Measurements from ENCODE around the gene SUGCT.
"Not testable (repeated sequence)": the region's sequence is repeated elsewhere in the genome, so short reads cannot be mapped to it uniquely, and the experiment has no call there.

The SUGCT gene

DNA sequence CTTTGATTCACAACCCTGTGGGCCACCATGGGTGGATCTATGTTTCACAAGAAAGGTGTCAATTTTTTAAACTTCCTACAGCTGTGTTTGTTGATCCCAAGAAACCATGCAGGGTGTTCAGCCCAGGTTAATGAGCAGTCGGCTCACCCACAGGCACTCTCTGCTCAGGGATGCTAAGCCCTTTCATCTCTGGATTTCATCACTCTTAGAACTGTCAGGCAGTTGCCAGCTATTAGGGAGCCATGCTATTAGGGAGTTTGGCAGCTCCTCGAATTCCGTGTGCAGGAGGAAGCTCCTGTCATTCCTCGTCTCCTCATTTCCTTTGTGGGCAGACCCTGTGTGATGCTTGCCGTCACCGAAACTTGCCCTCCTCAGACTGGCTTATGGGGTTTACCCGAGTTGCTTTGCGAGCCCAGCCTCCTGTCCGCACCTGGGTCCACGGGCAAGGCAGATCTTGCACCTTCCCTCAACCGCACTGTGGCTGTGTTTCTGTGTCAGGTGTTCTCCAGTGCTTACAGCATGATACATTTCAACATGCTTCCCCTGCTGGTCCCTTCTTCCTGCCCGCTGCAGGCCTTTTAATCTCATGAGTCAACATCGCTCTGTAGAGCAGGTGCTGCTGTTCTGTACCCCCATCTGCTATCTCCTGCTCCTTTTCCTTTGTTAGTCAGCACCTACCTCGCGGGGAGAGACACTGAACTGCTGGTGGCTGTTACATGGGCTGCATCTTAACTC lies 509.8 kb downstream of the SUGCT start:
- DNase-seq: no peak

DNA sequence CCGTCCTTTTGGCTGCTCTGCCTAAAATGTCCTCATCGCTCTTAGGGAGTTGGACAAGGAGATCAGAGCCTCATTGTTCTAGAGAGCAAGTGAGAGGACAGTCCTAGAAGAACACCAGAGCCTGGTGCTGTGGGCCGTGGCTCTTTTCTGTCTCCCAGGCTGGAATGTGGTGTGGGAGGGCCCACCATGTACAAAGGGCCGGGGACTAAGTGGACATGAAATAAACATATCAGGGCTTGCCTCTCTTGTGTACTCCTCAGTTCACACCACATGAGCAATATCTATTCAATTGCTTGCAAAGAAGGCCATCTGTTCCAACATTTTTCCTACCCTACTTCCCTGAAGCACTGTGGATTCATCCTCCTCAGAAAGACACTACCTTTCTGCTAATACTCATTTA lies 510.4 kb downstream of the SUGCT start:
- DNase-seq: no peak

DNA sequence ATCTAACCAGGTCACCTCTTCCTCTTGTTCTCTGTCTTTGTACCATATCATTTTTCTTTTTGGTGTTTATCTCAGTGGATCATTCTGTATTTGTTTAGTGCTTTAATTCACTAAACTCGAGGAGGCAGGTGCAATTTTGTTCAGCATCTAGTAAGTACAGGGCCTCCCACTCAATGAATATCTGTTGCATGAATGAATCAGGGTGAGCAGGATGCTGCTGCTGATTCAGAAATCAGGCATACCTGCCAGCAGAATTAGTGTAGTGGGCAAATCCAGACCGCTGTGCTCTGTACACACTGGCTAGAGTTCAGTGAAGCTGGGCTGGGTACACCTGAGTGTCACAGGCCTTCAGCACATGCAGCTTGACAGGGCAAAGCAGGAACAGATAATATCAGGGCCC lies 511.9 kb downstream of the SUGCT start:
- no peak for DNase-seq

DNA sequence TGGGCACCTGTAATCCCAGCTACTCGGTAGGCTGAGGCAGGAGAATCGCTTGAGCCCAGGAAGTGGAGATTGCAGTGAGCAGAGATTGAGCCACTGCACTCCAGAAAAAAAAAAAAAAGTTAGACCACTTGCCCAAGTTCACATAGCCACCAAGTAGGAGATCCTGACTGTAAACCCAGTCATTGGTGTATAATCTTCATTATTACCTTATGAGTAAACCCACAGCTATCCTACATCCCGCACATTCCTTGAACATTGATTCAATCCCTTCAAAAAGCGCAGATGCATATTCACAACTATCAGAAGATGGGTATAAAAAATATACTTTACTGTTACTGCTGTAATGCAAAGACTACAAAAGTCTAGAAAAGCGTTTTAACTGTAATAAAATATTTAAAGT lies 512.9 kb downstream of the SUGCT start:
- DNase-seq: no peak

DNA sequence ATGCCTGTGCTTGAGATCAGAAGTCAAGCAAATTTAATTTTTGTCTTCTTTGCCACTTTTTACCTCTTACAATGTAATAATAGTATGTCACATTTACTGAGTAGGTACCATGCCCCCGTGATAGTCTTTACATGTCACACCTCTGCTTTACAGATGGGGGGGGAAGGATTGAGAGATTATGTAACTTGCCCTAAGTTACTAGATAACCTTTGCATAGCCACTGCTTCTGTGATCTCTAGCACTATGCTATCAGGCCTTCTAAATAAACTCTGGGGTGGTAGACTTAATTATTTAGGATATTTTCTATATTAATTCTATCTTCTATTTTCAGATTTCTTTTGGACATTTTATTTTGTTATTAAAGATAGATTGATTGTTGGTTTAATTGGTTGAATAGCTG lies 514.4 kb downstream of the SUGCT start:
- no peak for DNase-seq

DNA sequence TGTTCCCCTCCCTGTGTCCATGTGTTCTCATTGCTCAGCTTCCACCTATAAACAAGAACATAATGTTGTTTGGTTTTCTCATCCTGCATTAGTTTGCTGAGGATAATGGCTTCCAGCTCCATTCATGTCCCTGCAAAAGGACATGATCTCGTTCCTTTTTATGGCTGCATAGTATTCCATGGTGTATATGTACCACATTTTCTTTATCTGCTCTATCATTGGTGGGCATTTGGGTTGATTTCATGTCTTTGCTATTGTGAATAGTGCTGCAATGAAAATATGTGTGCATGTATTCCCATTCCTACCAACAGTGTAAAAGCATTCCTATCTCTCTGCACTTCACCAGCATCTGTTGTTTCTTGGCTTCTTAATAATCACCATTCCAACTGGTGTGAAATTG lies 516.1 kb downstream of the SUGCT start:
- not testable (repeated sequence) for DNase-seq

DNA sequence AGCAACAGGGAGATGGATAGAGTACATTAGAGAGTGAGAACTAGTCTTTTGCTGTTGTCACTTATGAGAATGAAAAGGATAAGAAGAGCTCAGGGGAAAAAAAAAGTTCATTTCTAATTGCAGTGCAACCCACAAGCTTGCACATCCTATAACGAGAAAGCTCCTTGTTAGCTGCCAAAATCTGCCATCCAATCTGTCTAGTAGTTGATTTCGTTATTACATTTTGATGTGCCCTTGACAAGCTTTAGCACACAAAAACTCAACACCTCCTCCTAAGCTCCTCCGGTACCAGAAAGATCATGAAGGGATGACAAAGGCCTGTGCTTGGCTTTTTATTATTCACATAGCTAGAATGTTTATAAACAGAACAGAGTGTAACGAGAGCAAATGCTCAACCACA lies 519.4 kb downstream of the SUGCT start:
- DNase-seq: no peak

DNA sequence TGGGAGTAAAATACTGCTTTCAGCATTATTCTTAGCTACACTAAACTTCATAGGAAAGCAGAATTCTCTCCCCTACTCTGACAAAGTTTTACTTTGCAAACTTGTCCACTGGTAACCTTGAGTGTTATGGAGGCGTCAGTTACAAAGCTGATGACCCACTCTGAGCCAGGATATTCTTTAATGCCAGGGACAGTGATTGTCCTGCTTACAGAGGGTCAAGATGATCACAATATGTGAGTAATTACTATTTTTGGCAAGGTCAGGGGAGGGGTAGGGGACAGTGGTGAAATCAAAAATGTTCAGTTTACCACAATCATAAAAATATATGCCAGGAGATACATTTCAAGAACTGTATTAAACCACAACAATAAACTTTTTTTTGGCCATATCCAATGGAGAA lies 520.6 kb downstream of the SUGCT start:
- no peak for DNase-seq

DNA sequence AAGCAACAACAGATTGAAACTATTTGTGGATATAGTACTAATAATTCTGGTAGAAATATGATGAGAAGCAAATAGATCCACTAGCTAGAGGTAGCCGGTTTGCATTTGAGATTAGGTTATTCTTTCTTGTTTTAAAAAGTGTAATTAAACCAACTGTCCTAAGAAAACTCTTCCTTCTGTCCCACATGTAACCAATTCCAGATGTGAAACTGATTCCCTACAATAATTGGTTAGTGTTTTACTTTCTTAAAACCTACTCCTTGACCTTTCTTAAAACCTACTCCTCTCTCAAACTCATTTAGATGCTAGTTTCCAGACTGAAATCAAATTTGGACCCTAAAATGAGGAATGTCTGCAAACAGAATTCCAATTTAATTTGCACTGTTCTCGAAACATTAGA lies 521.5 kb downstream of the SUGCT start:
- no peak for DNase-seq

DNA sequence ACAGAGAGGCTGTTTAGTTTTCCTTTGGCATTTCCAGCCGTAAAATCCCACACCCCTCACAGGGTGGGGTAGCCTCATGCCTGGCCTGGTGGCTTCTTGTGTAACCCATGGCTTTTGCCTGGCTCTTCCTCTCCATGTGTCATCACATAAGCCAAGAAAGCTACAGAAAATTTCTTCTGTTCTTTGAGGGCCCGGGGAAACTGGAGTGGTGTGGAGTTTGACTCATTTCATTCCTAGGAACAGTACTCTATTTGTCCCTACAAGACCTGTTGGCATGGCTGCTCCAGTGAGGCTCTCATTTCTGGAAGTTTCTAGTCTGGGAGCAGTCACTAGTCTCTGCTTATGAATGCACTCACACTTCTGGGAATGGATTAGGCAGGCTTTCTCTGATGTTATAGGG lies 523.9 kb downstream of the SUGCT start:
- DNase-seq: no peak

DNA sequence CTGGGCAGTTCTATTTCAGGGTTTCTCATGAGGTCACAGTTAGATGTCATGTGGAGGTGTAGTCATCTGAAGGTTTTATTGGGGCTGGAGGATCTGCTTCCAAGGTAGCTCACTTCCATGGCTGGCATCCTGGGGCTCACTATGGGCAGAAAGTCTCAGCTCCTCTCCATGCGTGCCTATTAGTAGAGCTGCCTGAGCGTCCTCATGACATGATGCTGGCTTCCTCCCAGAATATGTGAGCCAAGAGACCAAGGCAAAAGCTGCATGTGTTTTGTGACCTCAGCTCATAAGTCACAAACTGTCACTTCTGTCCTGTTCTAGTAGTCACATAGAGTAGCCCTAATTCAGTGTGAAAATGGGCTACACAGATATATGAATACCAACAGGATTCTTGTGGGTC lies 524.4 kb downstream of the SUGCT start:
- no peak for DNase-seq

DNA sequence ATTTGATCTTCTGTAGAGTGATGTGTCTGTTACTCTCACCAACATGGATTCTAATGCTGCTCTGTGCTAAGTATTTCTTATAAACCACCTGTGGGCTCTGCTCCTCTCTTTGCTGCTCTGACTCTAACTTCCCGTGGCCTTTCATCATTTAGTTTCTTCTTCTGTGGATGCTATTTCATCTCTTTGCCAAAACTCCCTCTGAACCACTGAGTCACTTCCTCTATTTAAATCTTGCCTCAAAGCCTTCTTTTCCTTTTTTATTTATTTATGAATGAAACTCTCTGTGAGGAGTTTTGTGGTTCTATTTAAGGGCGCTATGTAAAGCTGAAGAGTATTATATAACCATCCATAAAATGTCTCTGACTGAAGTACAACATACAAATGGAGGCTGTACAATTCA lies 538.5 kb downstream of the SUGCT start:
- DNase-seq: no peak

DNA sequence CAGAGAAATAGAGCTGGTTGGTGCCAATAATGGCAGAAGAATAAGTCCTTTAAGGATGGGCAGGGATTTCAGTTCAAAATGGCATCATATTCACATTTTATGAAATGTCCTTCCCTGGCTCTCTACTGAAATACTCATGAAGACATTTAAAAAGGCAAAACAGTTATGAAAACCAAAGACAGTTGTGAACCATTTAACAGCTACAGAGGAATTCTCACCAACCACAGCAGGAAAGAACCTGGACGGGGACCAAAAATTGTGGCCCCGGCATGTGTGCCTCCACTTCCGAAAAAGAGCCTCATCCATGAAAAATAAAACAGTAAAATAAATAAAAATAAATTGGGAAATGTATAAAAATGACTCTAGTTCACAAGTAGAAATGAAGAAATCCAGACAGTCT lies 539.5 kb downstream of the SUGCT start:
- DNase-seq: no peak

DNA sequence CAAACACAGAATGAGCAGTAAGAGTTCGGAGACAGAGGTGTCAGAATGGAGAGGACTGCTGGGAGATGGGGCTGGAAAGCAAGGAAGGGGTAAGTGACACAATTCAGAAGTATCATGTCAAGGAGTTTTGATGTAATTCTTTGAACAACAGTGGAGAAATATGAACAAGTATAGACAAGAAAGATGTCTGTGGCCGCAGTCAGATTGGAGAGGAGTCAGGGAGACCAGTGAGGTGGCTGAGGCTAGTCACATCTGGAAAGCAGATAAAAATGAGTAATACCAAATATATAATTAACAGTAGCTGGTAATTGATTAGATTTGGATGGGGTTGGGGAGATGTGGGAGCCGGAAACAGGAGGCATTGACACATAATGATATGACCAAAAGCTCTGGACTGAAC lies 540.9 kb downstream of the SUGCT start:
- no peak for DNase-seq

DNA sequence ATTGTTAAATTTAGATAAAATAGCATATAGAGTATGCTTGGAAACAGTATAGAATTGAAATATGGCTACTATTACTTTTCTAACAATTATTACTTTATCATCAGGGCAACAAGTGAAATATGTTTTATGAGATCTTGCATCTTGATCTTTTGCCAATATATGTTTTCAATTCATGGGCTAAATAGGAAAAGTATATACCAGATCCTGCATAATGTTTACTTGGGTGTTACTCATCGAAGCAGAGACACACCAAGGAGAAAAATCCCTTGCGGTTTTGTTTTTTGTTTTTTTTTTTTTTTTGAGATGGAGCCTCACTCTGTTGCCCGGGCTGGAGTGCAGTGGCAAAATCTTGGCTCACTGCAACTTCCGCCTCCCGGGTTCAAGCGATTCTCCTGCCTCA lies 541.4 kb downstream of the SUGCT start:
- DNase-seq: no peak

DNA sequence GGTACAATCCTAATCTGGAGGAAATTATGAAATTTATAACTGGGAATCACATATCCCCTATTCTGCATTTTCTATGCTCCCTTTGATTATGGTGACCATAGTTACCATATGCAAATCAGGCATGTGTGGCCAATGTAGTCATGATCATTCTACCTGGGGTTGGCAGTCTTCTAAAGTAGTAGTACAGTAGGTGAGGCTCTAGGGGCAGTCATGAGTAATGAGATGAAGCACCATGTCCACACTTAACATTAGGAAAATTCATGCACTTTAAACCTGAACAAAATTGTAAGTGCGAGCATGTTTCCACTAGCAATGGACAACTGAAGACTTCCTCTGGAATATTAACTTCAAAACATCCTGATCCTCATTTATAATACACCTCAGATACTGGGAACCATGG lies 545.9 kb downstream of the SUGCT start:
- no peak for DNase-seq

DNA sequence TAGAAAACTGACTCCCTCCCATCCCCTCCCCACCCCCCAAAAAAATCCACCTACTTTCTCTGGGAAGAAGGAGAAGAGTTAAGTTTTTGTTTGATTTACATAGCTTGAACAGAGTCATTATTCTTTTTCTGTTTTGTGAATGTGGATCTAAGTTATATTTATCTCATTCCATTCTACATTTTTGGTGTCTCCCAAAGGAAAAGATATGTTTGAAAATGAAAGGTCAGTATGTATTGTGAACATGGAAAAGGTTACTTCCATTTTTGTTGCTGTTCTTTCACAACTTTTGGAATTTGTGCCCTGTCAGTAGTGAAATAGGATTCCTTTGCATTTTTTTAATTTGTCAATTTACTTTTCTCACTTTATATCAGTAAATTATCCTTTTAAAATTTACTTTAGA lies 547.9 kb downstream of the SUGCT start:
- DNase-seq: no peak

DNA sequence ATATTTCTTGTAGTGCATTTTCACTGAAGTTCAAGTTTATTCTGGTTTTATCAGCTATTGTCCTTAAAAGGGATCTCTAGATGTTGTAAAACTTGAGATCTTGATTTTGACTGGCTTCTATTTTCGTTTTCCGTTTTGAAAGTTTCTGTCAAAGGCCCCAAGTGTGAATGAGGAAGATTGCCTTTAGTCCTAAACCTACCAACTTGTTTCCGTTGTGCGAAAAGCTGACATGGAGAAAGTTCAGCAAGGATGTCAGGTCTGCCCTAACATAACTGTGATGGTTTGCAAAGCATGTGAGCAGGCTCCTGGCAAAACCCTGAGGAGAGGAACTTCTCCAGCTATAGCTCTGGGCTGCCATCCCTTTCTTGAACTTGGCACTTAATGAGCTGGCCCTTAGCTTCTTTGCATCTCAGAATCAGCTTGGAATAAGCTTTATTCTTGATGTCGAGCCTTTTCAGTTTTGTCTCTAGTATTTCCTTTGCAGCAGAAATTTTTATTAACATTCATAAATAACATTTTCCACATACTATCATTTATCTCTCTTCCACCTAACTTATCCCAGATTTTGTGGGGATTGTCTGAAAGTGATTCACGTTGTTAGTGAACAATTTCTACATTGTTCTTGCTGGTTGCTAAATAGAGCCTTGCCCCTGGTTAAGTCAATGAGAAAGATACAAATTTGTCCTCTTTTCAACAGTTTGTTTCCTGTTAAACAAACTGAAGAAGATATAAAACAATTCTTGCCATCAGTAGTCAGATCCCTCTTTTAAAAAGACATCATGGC lies 559.4 kb downstream of the SUGCT start:
- DNase-seq: no peak

DNA sequence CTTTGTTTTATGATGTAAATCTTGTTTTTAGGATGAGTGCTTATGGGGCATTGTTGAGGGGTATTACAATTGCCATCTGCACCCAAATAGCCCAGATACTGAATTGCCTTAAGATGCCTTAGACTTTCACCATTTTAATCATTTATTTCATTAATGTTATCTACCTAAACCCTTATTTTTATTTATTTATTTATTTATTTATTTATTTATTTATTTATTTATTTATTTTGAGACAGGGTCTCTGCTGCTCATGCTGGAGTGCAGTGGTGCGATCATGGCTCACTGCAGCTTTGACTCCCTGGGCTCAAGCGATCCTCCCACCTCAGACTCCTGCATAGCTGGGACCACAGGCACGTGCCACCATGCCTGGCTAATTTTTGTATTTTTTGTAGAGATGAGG lies 560.2 kb downstream of the SUGCT start:
- DNase-seq: no peak

DNA sequence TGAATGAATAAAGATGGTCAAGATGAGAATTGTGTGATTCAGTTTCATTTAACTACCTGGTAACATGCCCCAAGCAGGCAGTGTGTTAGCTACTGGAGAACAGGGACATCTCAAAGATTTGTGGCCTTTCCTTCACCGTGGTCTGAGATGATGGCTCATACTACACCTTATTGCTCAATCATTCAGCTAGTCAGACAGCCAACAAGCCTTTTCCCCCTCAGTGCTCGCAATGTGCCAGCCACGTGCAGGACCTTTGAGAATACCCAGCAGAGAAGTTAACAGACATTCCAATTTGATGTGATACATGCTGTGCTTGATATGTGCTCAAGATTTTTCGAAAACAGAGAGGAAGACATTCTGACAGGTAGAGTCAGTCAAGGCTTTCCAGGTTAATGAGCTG lies 562.8 kb downstream of the SUGCT start:
- no peak for DNase-seq

DNA sequence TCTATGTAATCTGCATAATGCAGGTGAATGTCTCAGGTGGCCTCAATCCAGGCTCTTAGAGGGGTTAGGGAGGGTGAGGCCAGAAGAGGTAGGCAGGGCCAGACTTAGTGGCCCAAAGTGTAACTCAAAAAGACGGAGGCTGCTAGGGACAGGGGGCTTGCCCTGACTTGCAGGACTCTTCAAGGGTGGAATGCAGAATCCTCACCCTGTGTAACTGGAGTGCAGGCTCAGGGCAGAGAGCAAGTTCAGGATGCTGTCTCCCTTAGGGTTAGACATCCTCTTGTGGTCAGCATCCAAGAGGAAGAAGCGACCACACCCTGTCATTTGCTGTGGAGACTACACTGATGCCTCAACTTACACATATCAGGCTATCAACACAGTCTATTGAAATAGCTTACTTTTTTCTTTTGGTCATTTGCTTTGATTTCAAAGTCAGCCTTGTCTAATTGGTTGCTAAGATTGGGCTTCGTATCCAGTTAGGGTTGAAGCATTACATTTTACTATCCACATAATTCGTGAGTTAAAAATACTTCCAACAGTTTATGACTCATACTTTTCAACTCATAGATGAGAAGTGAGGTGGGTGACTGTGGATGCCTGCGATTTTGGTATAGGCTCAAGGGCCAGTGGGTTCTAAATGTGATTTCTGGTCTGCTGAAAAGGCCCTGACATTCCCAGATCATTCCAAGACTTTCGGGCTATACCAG lies 563.6 kb downstream of the SUGCT start:
- no peak for DNase-seq

DNA sequence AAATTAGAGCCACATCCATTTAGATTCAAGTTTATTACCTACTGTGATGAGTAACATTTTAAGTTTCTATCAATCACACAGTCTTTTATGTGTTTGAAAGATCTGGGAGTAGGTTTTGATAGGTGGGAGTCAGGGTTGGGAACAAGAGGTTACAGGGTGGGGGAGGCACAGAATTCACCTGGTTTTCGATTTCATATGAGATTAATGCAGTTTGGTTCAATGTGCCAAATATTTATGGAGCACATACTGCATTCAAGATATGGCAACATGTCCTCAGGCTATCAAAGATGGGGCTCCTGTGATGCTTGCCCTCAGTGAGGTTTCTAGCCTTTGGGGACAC lies 564.1 kb downstream of the SUGCT start:
- no peak for DNase-seq

DNA sequence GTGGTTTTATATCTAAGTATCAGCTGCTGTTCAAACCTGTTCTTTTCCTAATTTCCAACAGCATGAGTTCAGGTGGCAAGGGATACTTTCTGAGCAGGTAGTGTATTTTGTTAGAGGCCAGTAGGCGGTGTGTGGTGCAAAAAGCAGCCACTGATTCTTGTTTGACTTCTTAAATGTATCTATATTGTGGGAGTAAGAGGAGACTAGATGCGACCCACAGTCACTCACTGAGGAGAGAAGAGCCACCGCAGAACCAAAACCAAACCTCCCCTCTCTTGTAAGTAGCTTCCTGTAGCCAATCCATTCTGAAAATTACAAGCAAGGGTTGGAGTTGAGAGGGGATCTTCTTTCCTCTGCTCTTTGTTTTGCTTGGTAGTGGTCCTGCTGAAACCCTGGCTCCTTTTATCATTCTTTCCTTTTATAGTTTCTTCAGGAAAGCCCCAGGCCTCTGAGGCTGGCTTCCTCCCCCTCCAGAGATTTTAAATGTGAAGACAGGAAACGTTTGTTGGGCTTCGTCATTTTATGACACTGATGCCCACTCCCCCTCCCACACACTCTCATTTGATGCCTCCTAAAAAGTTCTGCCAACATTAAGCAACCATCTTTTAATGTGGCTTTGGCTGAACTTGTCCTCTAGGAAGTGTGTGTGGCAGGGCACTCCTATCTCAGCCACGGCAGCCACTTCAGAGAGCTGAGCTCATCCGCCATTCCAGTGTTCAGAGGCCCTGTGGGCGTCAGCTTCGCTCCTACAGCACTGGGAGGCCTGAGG lies 566.0 kb downstream of the SUGCT start:
- no peak for DNase-seq

All from NCI-H146 (cell line).